Mammary epithelial cell (primary cell): ENCODE measurements around the gene SMIM30.
"Not testable (repeated sequence)": the region's sequence is repeated elsewhere in the genome, so short reads cannot be mapped to it uniquely, and the experiment has no call there.

Source experiments
- CTCF ChIP-seq, 2 donors: IDR thresholded peaks in 1 of 2; conservative IDR thresholded peaks in 1 of 2; 2 replicates each; pipeline ENCODE4 v1.5.1; 2011 to 2012; ENCODE audit warnings: inconsistent platforms in 2 of 2, low read length in 2 of 2, mild to moderate bottlenecking in 2 of 2, control low read depth in 1 of 2, low read depth in 1 of 2; ENCODE audit not compliant: insufficient read depth in 1 of 2; ENCODE audit errors: extremely low read depth in 1 of 2
- EZH2 ChIP-seq: IDR thresholded peaks from 2 replicates; pipeline ENCODE4 v1.6.1; 2012; ENCODE audit warnings: low read length, inconsistent platforms, borderline replicate concordance

GRCh38 chr7:113117374-113117774 lies 980 bp downstream of the SMIM30 start:
- not testable (repeated sequence) for TF ChIP-seq CTCF (conservative IDR thresholded peaks at IDR 0.05 in 1 of 2, IDR thresholded peaks at IDR 0.05 in 1 of 2; ENCODE audit: extremely low read depth in 1 of 2, insufficient read depth in 1 of 2, low read depth in 1 of 2, low read length in 2 of 2); EZH2
